ENCODE results near the gene CMKLR1.

DNA sequence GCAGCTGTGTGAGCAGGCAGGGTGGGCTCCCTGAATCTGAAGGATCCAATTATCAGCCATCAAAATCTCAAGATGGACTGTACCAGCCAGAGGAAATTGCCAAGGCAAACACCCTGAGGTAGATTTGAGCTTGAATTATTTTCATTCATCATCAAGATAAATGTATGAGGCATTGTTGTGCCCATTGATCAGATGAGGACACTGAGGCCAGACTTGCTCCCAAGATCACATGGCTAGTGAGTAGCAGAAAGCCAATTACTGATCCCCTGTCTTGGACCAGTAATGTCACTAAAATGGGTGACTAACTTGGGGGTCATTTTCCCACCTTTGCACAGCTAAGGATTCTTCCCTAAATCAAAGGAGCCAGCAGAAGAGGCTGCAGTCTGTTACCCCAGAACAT lies 20.9 kb upstream of the CMKLR1 start:
- TF ChIP-seq CTCF (IDR thresholded peaks at IDR 0.05) (no peak), POLR2A (IDR thresholded peaks at IDR 0.05) (no peak)

Data from esophagus squamous epithelium (tissue), 4 donors.